Measurements from ENCODE around the gene KCNJ5. TPM values are rescaled to one million over a fixed set of nuclear protein-coding genes. Genes with fewer than 3 reads are reported as not detected.

Gene KCNJ5
- total RNA-seq, 3 donors from 2014 or later, result not detected

GRCh38 chr11:128862406-128862805 lies 28.8 kb upstream of the KCNJ5 start:
- H3K27me3 Mint-ChIP-seq (ENCODE audit: low read depth), result no peaks in the 10 kb centered on the region
- ATAC-seq, result no peak
- no peaks in the 10 kb centered on the region for H3K9me3 Mint-ChIP-seq
- H3K4me3 Mint-ChIP-seq, result no peak overlapping the region
- no peak for DNase-seq
- peaks cover 2% of the 10 kb centered on the region for H3K4me1 Mint-ChIP-seq (ENCODE audit: low read depth)
- H3K36me3 Mint-ChIP-seq (ENCODE audit: insufficient read depth), result no peaks in the 10 kb centered on the region

- Mint-ChIP-seq H3K36me3 (ENCODE audit: insufficient read depth) (no peaks in the 10 kb centered on the region), H3K9me3 (no peaks in the 10 kb centered on the region), H3K4me1 (ENCODE audit: low read depth) (peaks cover 2% of the 10 kb centered on the region), H3K27me3 (ENCODE audit: low read depth) (no peaks in the 10 kb centered on the region), H3K4me3 (no peak overlapping the region)
- ATAC-seq (no peak), DNase-seq (no peak)
Measured at GRCh38 chr11:128862908-128863660, 28.1 kb upstream of the KCNJ5 start.

GRCh38 chr11:128865490-128865889 lies 25.7 kb upstream of the KCNJ5 start:
- H3K36me3 Mint-ChIP-seq (ENCODE audit: insufficient read depth), result no peaks in the 10 kb centered on the region
- no peak overlapping the region for H3K4me3 Mint-ChIP-seq
- no peaks in the 10 kb centered on the region for H3K27me3 Mint-ChIP-seq (ENCODE audit: low read depth)
- no peaks in the 10 kb centered on the region for H3K4me1 Mint-ChIP-seq (ENCODE audit: low read depth)
- no peaks in the 10 kb centered on the region for H3K9me3 Mint-ChIP-seq
- DNase-seq (no peak), ATAC-seq (no peak)

- DNase-seq (no peak), ATAC-seq (no peak)
- no peak within 1 kb of the TSS for H3K4me3 Mint-ChIP-seq
- H3K36me3 Mint-ChIP-seq (ENCODE audit: insufficient read depth), result no peaks in the 10 kb centered on the region
- no peaks in the 10 kb centered on the region for H3K4me1 Mint-ChIP-seq (ENCODE audit: low read depth)
- H3K9me3 Mint-ChIP-seq, result no peaks in the 10 kb centered on the region
- H3K27me3 Mint-ChIP-seq (ENCODE audit: low read depth), result no peaks in the 10 kb centered on the region
Measured at GRCh38 chr11:128867277-128867676, 23.9 kb upstream of the KCNJ5 start, which contains the start of gene KCNJ1. TSS of gene KCNJ1 (minus strand) at chr11:128867296. CDS start at chr11:128840243, 27,053 bp downstream.

GRCh38 chr11:128868841-128869671 lies 22.1 kb upstream of the KCNJ5 start:
- DNase-seq (no peak), ATAC-seq (peak; percentile 32 to 38)
- H3K9me3 Mint-ChIP-seq, result no peaks in the 10 kb centered on the region
- no peaks in the 10 kb centered on the region for H3K27me3 Mint-ChIP-seq (ENCODE audit: low read depth)
- H3K36me3 Mint-ChIP-seq (ENCODE audit: insufficient read depth), result no peaks in the 10 kb centered on the region
- H3K4me1 Mint-ChIP-seq (ENCODE audit: low read depth), result no peaks in the 10 kb centered on the region
- H3K4me3 Mint-ChIP-seq, result no peak overlapping the region

- H3K9me3 Mint-ChIP-seq, result no peaks in the 10 kb centered on the region
- H3K4me3 Mint-ChIP-seq, result no peak overlapping the region
- no peak for ATAC-seq
- DNase-seq, result no peak
- no peaks in the 10 kb centered on the region for H3K4me1 Mint-ChIP-seq (ENCODE audit: low read depth)
- no peaks in the 10 kb centered on the region for H3K36me3 Mint-ChIP-seq (ENCODE audit: insufficient read depth)
- no peaks in the 10 kb centered on the region for H3K27me3 Mint-ChIP-seq (ENCODE audit: low read depth)
Measured at GRCh38 chr11:128871168-128871610, 20.0 kb upstream of the KCNJ5 start.

- DNase-seq (no peak), ATAC-seq (no peak)
- H3K27me3 Mint-ChIP-seq (ENCODE audit: low read depth), result peaks cover 3% of the 10 kb centered on the region
- H3K4me1 Mint-ChIP-seq (ENCODE audit: low read depth), result no peaks in the 10 kb centered on the region
- no peaks in the 10 kb centered on the region for H3K9me3 Mint-ChIP-seq
- H3K4me3 Mint-ChIP-seq, result no peak overlapping the region
- H3K36me3 Mint-ChIP-seq (ENCODE audit: insufficient read depth), result no peaks in the 10 kb centered on the region
Measured at GRCh38 chr11:128872094-128872493, 19.1 kb upstream of the KCNJ5 start.

- H3K4me3 Mint-ChIP-seq, result no peak overlapping the region
- no peaks in the 10 kb centered on the region for H3K36me3 Mint-ChIP-seq (ENCODE audit: insufficient read depth)
- H3K9me3 Mint-ChIP-seq, result no peaks in the 10 kb centered on the region
- DNase-seq (no peak), ATAC-seq (no peak)
- H3K4me1 Mint-ChIP-seq (ENCODE audit: low read depth), result no peaks in the 10 kb centered on the region
- H3K27me3 Mint-ChIP-seq (ENCODE audit: low read depth), result peaks cover 3% of the 10 kb centered on the region
Measured at GRCh38 chr11:128872594-128872993, 18.6 kb upstream of the KCNJ5 start.

GRCh38 chr11:128874427-128874826 lies 16.7 kb upstream of the KCNJ5 start:
- H3K27me3 Mint-ChIP-seq (ENCODE audit: low read depth), result peaks cover 3% of the 10 kb centered on the region

GRCh38 chr11:128876133-128876650 lies 15.0 kb upstream of the KCNJ5 start:
- ATAC-seq, result no peak
- Mint-ChIP-seq H3K4me3 (no peak overlapping the region), H3K4me1 (ENCODE audit: low read depth) (no peaks in the 10 kb centered on the region), H3K36me3 (ENCODE audit: insufficient read depth) (no peaks in the 10 kb centered on the region), H3K9me3 (no peaks in the 10 kb centered on the region), H3K27me3 (ENCODE audit: low read depth) (peaks cover 10% of the 10 kb centered on the region)
- DNase-seq, result no peak

More at GRCh38 chr11:128874427-128874826, 16.7 kb upstream of the KCNJ5 start:
- DNase-seq (no peak), ATAC-seq (no peak)
- H3K9me3 Mint-ChIP-seq, result no peaks in the 10 kb centered on the region
- H3K4me1 Mint-ChIP-seq (ENCODE audit: low read depth), result no peaks in the 10 kb centered on the region
- H3K36me3 Mint-ChIP-seq (ENCODE audit: insufficient read depth), result no peaks in the 10 kb centered on the region
- H3K4me3 Mint-ChIP-seq, result no peak overlapping the region

GRCh38 chr11:128877726-128878125 lies 13.4 kb upstream of the KCNJ5 start:
- no peaks in the 10 kb centered on the region for H3K36me3 Mint-ChIP-seq (ENCODE audit: insufficient read depth)
- H3K4me1 Mint-ChIP-seq (ENCODE audit: low read depth), result no peaks in the 10 kb centered on the region
- ATAC-seq (no peak), DNase-seq (no peak)
- no peaks in the 10 kb centered on the region for H3K9me3 Mint-ChIP-seq
- no peak overlapping the region for H3K4me3 Mint-ChIP-seq
- H3K27me3 Mint-ChIP-seq (ENCODE audit: low read depth), result peaks cover 24% of the 10 kb centered on the region

GRCh38 chr11:128878455-128878854 lies 12.7 kb upstream of the KCNJ5 start:
- no peaks in the 10 kb centered on the region for H3K4me1 Mint-ChIP-seq (ENCODE audit: low read depth)
- peaks cover 32% of the 10 kb centered on the region for H3K27me3 Mint-ChIP-seq (ENCODE audit: low read depth)
- H3K4me3 Mint-ChIP-seq, result no peak overlapping the region
- H3K36me3 Mint-ChIP-seq (ENCODE audit: insufficient read depth), result no peaks in the 10 kb centered on the region
- DNase-seq, result no peak
- no peaks in the 10 kb centered on the region for H3K9me3 Mint-ChIP-seq
- ATAC-seq, result no peak

- no peaks in the 10 kb centered on the region for H3K9me3 Mint-ChIP-seq
- H3K4me1 Mint-ChIP-seq (ENCODE audit: low read depth), result no peaks in the 10 kb centered on the region
- H3K27me3 Mint-ChIP-seq (ENCODE audit: low read depth), result peaks cover 41% of the 10 kb centered on the region
- DNase-seq (no peak), ATAC-seq (no peak)
- no peak overlapping the region for H3K4me3 Mint-ChIP-seq
- no peaks in the 10 kb centered on the region for H3K36me3 Mint-ChIP-seq (ENCODE audit: insufficient read depth)
Measured at GRCh38 chr11:128879817-128880216, 11.3 kb upstream of the KCNJ5 start.

GRCh38 chr11:128881221-128881620 lies 9.9 kb upstream of the KCNJ5 start:
- H3K36me3 Mint-ChIP-seq (ENCODE audit: insufficient read depth), result no peaks in the 10 kb centered on the region
- peaks cover 46% of the 10 kb centered on the region for H3K27me3 Mint-ChIP-seq (ENCODE audit: low read depth)
- H3K4me1 Mint-ChIP-seq (ENCODE audit: low read depth), result no peaks in the 10 kb centered on the region
- no peaks in the 10 kb centered on the region for H3K9me3 Mint-ChIP-seq
- no peak for ATAC-seq
- H3K4me3 Mint-ChIP-seq, result no peak overlapping the region
- no peak for DNase-seq

All from activated T-cell treated with anti-CD3 and anti-CD28 coated beads, Interleukin-2, amount 50 U/mL, for 4 hours (primary cell).